ENCODE data around the gene TARBP1. TPM values are rescaled to one million over a fixed set of nuclear protein-coding genes. Genes with fewer than 3 reads are reported as not detected.
"Not testable (repeated sequence)": the region's sequence is repeated elsewhere in the genome, so short reads cannot be mapped to it uniquely, and the experiment has no call there.

The TARBP1 gene
- total RNA-seq, 1 donor from 2014 or later, result 39.6 TPM

GRCh38 chr1:234369033-234369430 lies 109.9 kb downstream of the TARBP1 start:
- Mint-ChIP-seq H3K36me3 (ENCODE audit: low read depth, unreplicated experiment) (no peaks in the 10 kb centered on the region), H3K27ac (ENCODE audit: unreplicated experiment) (no peak overlapping the region), H3K27me3 (ENCODE audit: unreplicated experiment) (peaks cover 3% of the 10 kb centered on the region), H3K4me1 (ENCODE audit: unreplicated experiment) (peaks cover 7% of the 10 kb centered on the region), H3K9me3 (ENCODE audit: unreplicated experiment) (no peaks in the 10 kb centered on the region), H3K4me3 (ENCODE audit: unreplicated experiment) (no peak overlapping the region)
- DNase-seq (ENCODE audit: low spot score), result no peak
- TF ChIP-seq CTCF (IDR thresholded peaks at IDR 0.05; ENCODE audit: unreplicated experiment), result no peak

- no peak overlapping the region for H3K4me3 Mint-ChIP-seq (ENCODE audit: unreplicated experiment)
- H3K36me3 Mint-ChIP-seq (ENCODE audit: low read depth, unreplicated experiment), result no peaks in the 10 kb centered on the region
These were observed 110.5 kb downstream of the TARBP1 start for GRCh38 chr1:234368320-234369032.

GRCh38 chr1:234362558-234362957 lies 116.4 kb downstream of the TARBP1 start:
- H3K4me1 Mint-ChIP-seq (ENCODE audit: unreplicated experiment), result peaks cover 7% of the 10 kb centered on the region
- DNase-seq (ENCODE audit: low spot score), result no peak
- no peak overlapping the region for H3K27ac Mint-ChIP-seq (ENCODE audit: unreplicated experiment)
- no peak for TF ChIP-seq CTCF (IDR thresholded peaks at IDR 0.05; ENCODE audit: unreplicated experiment)
- no peaks in the 10 kb centered on the region for H3K9me3 Mint-ChIP-seq (ENCODE audit: unreplicated experiment)
- H3K36me3 Mint-ChIP-seq (ENCODE audit: low read depth, unreplicated experiment), result no peaks in the 10 kb centered on the region
- H3K4me3 Mint-ChIP-seq (ENCODE audit: unreplicated experiment), result no peak overlapping the region
- H3K27me3 Mint-ChIP-seq (ENCODE audit: unreplicated experiment), result peaks cover 8% of the 10 kb centered on the region

More at GRCh38 chr1:234368320-234369032, 110.5 kb downstream of the TARBP1 start:
- H3K9me3 Mint-ChIP-seq (ENCODE audit: unreplicated experiment), result no peaks in the 10 kb centered on the region
- no peak overlapping the region for H3K27ac Mint-ChIP-seq (ENCODE audit: unreplicated experiment)
- no peak for TF ChIP-seq CTCF (IDR thresholded peaks at IDR 0.05; ENCODE audit: unreplicated experiment)
- DNase-seq (ENCODE audit: low spot score), result no peak
- H3K27me3 Mint-ChIP-seq (ENCODE audit: unreplicated experiment), result peaks cover 3% of the 10 kb centered on the region
- peaks cover 6% of the 10 kb centered on the region for H3K4me1 Mint-ChIP-seq (ENCODE audit: unreplicated experiment)

- H3K4me3 Mint-ChIP-seq (ENCODE audit: unreplicated experiment), result no peak overlapping the region
- DNase-seq (ENCODE audit: low spot score), result no peak
- no peaks in the 10 kb centered on the region for H3K36me3 Mint-ChIP-seq (ENCODE audit: low read depth, unreplicated experiment)
- H3K27me3 Mint-ChIP-seq (ENCODE audit: unreplicated experiment), result peaks cover 8% of the 10 kb centered on the region
- TF ChIP-seq CTCF (IDR thresholded peaks at IDR 0.05; ENCODE audit: unreplicated experiment), result no peak
- peaks cover 7% of the 10 kb centered on the region for H3K4me1 Mint-ChIP-seq (ENCODE audit: unreplicated experiment)
- peak overlapping the region; percentile 38 for H3K27ac Mint-ChIP-seq (ENCODE audit: unreplicated experiment)
- no peaks in the 10 kb centered on the region for H3K9me3 Mint-ChIP-seq (ENCODE audit: unreplicated experiment)
These were observed 117.8 kb downstream of the TARBP1 start for GRCh38 chr1:234361102-234361603.

- Mint-ChIP-seq H3K4me3 (ENCODE audit: unreplicated experiment) (no peak overlapping the region), H3K27ac (ENCODE audit: unreplicated experiment) (no peak overlapping the region), H3K36me3 (ENCODE audit: low read depth, unreplicated experiment) (no peaks in the 10 kb centered on the region), H3K27me3 (ENCODE audit: unreplicated experiment) (peaks cover 6% of the 10 kb centered on the region), H3K4me1 (ENCODE audit: unreplicated experiment) (peaks cover 12% of the 10 kb centered on the region), H3K9me3 (ENCODE audit: unreplicated experiment) (no peaks in the 10 kb centered on the region)
- DNase-seq (ENCODE audit: low spot score), result no peak
- TF ChIP-seq CTCF (IDR thresholded peaks at IDR 0.05; ENCODE audit: unreplicated experiment), result no peak
These were observed 121.1 kb downstream of the TARBP1 start for GRCh38 chr1:234357831-234358230.

GRCh38 chr1:234356615-234357269 lies 122.2 kb downstream of the TARBP1 start:
- H3K4me3 Mint-ChIP-seq (ENCODE audit: unreplicated experiment); H3K27me3 Mint-ChIP-seq (ENCODE audit: unreplicated experiment); H3K36me3 Mint-ChIP-seq (ENCODE audit: low read depth, unreplicated experiment); H3K27ac Mint-ChIP-seq (ENCODE audit: unreplicated experiment); H3K9me3 Mint-ChIP-seq (ENCODE audit: unreplicated experiment); DNase-seq (ENCODE audit: low spot score): not testable (repeated sequence)
- H3K4me1 Mint-ChIP-seq (ENCODE audit: unreplicated experiment), result peaks cover 12% of the 10 kb centered on the region

Data from endothelial cell (in vitro differentiated cells).